Mesothelial cell of epicardium (in vitro differentiated cells): ENCODE measurements around the gene FAM222A. TPM values are rescaled to one million over a fixed set of nuclear protein-coding genes. Genes with fewer than 3 reads are reported as not detected.

Experiments used
- DNase-seq, 2 experiments: peaks; one replicate each; pipeline ENCODE4 v3.0.0; 2021; ENCODE audit warnings: low spot score in 2 of 2; ENCODE audit not compliant: unreplicated experiment in 2 of 2
- H3K27ac Mint-ChIP-seq: 2 replicates; pipeline ENCODE4 v1.8.0; 2021; ENCODE audit warnings: mixed read lengths
- H3K27me3 Mint-ChIP-seq: 2 replicates; pipeline ENCODE4 v1.8.0; 2021; ENCODE audit warnings: low read depth, mixed read lengths
- H3K36me3 Mint-ChIP-seq: 2 replicates; pipeline ENCODE4 v1.8.0; 2021; ENCODE audit warnings: mixed read lengths
- H3K4me1 Mint-ChIP-seq: 2 replicates; pipeline ENCODE4 v1.8.0; 2021; ENCODE audit warnings: mixed read lengths
- H3K4me3 Mint-ChIP-seq: 2 replicates; pipeline ENCODE4 v1.8.0; 2021; ENCODE audit warnings: mild to moderate bottlenecking, moderate library complexity, mixed read lengths
- H3K9me3 Mint-ChIP-seq: 2 replicates; pipeline ENCODE4 v1.8.0; 2021; ENCODE audit warnings: mixed read lengths
- CTCF ChIP-seq: fragments of 200-600 bp; sonication (generic); IDR thresholded peaks from one replicate; pipeline ENCODE4 v1.5.0; 2021; ENCODE audit warnings: antibody characterized with exemption; ENCODE audit not compliant: unreplicated experiment
- total RNA-seq: library from RNA; stranded (reverse); gene quantifications from 3 replicates; pipeline ENCODE4 v1.2.1, GENCODE V29; 2021

The FAM222A gene
- total RNA-seq, 1 donor from 2014 or later, result 1.1 TPM

GRCh38 chr12:109736552-109737108 lies 23.0 kb downstream of the FAM222A start:
- Mint-ChIP-seq H3K9me3 (no peaks in the 10 kb centered on the region), H3K27ac (no peak overlapping the region), H3K36me3 (no peaks in the 10 kb centered on the region), H3K4me3 (no peak overlapping the region), H3K4me1 (peaks cover 3% of the 10 kb centered on the region), H3K27me3 (peaks cover 58% of the 10 kb centered on the region)
- peak; percentile 47 to 79 for DNase-seq
- no peak for TF ChIP-seq CTCF

- TF ChIP-seq CTCF, result no peak
- peaks cover 56% of the 10 kb centered on the region for H3K27me3 Mint-ChIP-seq
- H3K4me3 Mint-ChIP-seq, result no peak overlapping the region
- peaks cover 3% of the 10 kb centered on the region for H3K4me1 Mint-ChIP-seq
- no peaks in the 10 kb centered on the region for H3K36me3 Mint-ChIP-seq
- H3K27ac Mint-ChIP-seq, result no peak overlapping the region
- peak in 1 of 2 experiments; percentile 8 for DNase-seq
- no peaks in the 10 kb centered on the region for H3K9me3 Mint-ChIP-seq
These were observed 23.5 kb downstream of the FAM222A start for GRCh38 chr12:109737126-109737525.

- Mint-ChIP-seq H3K36me3 (no peaks in the 10 kb centered on the region), H3K27ac (no peak overlapping the region), H3K4me3 (no peak overlapping the region), H3K27me3 (peaks cover 52% of the 10 kb centered on the region), H3K4me1 (peaks cover 3% of the 10 kb centered on the region), H3K9me3 (no peaks in the 10 kb centered on the region)
- DNase-seq, result peak in 1 of 2 experiments; percentile 3
- TF ChIP-seq CTCF, result no peak
These were observed 24.0 kb downstream of the FAM222A start for GRCh38 chr12:109737631-109738030.

- peak in 1 of 2 experiments; percentile 4 for DNase-seq
- H3K27me3 Mint-ChIP-seq, result peaks cover 47% of the 10 kb centered on the region
- TF ChIP-seq CTCF, result no peak
- no peak overlapping the region for H3K4me3 Mint-ChIP-seq
- H3K4me1 Mint-ChIP-seq, result peaks cover 3% of the 10 kb centered on the region
- H3K36me3 Mint-ChIP-seq, result no peaks in the 10 kb centered on the region
- H3K9me3 Mint-ChIP-seq, result no peaks in the 10 kb centered on the region
- H3K27ac Mint-ChIP-seq, result no peak overlapping the region
These were observed 24.6 kb downstream of the FAM222A start for GRCh38 chr12:109738209-109738608.

- TF ChIP-seq CTCF, result no peak
- Mint-ChIP-seq H3K36me3 (no peaks in the 10 kb centered on the region), H3K4me3 (no peak overlapping the region), H3K27me3 (peaks cover 40% of the 10 kb centered on the region), H3K27ac (no peak overlapping the region), H3K4me1 (peaks cover 3% of the 10 kb centered on the region), H3K9me3 (no peaks in the 10 kb centered on the region)
- peak in 1 of 2 experiments; percentile 17 for DNase-seq
These were observed 25.4 kb downstream of the FAM222A start for GRCh38 chr12:109738878-109739665.
